SK-N-SH (cell line): ENCODE data around the gene PDE4A. TPM values are rescaled to one million over a fixed set of nuclear protein-coding genes. Genes with fewer than 3 reads are reported as not detected.
A peak's percentile ranks its signal among the peaks of the same experiment; 100 is the strongest.

ENCODE experiments used
- CTCF ChIA-PET: fragments of 300-600, 350-600 bp; formaldehyde crosslinking; extraction: SDS; loops from one replicate; lab custom pipeline; 2021; lab: Yijun Ruan, JAX
- POLR2A ChIA-PET: fragments of 350-600 bp; sonication (Branson Sonifier 250); formaldehyde crosslinking; extraction: SDS; loops from one replicate; lab custom pipeline; 2020; ENCODE audit warnings: antibody characterized with exemption, inconsistent platforms; lab: Yijun Ruan, JAX
- DNase-seq: peaks from one replicate; pipeline ENCODE4 v3.0.0; 2012
- H2AFZ ChIP-seq: fragments of 200-600 bp; sonication (generic); 2 replicates; pipeline ENCODE4 v1.8.1; 2016; ENCODE audit warnings: antibody characterized with exemption, mild to moderate bottlenecking, low read depth
- H3F3A ChIP-seq: fragments of 200-600 bp; sonication (generic); replicated peaks from 2 replicates; pipeline ENCODE3; 2016; ENCODE audit warnings: antibody characterized with exemption, mild to moderate bottlenecking; ENCODE audit not compliant: insufficient read depth
- H3K27ac ChIP-seq, 2 experiments: fragments of 200-500 bp in 1 of 2; fragments of 200-600 bp in 1 of 2; sonication (Bioruptor generic) in 1 of 2; sonication (generic), shearing (Covaris generic) in 1 of 2; 2 replicates each; pipeline versions ENCODE4 v1.5.1 to v1.6.1; 2014 to 2016; ENCODE audit warnings: low read depth in 2 of 2, inconsistent platforms in 1 of 2, low read length in 1 of 2, mild to moderate bottlenecking in 1 of 2, mixed read lengths in 1 of 2
- H3K27me3 ChIP-seq: fragments of 200-600 bp; sonication (generic), shearing (Covaris generic); 2 replicates; pipeline ENCODE4 v1.6.1; 2016; ENCODE audit warnings: mixed run types; ENCODE audit not compliant: insufficient read depth
- H3K36me3 ChIP-seq, 2 experiments: fragments of 200-500 bp in 1 of 2; fragments of 200-600 bp in 1 of 2; sonication (Bioruptor generic) in 1 of 2; sonication (generic) in 1 of 2; replicated peaks in 1 of 2; 2 replicates each; pipeline versions ENCODE3 to v1.5.1; 2014 to 2016; ENCODE audit warnings: low read length in 1 of 2, mild to moderate bottlenecking in 1 of 2; ENCODE audit not compliant: insufficient read depth in 2 of 2, control insufficient read depth in 1 of 2
- H3K4me1 ChIP-seq, 2 experiments: fragments of 200-500 bp in 1 of 2; fragments of 200-600 bp in 1 of 2; sonication (Bioruptor generic) in 1 of 2; sonication (generic), shearing (Covaris generic) in 1 of 2; 2 replicates each; pipeline versions ENCODE4 v1.5.1 to v1.6.1; 2014 to 2016; ENCODE audit warnings: low read depth in 1 of 2, low read length in 1 of 2, mixed run types in 1 of 2; ENCODE audit not compliant: insufficient read depth in 2 of 2, control insufficient read depth in 1 of 2
- H3K4me2 ChIP-seq: fragments of 200-600 bp; sonication (generic), shearing (Covaris generic); 2 replicates; pipeline ENCODE4 v1.6.1; 2017; ENCODE audit warnings: mixed run types
- H3K4me3 ChIP-seq, 2 experiments: fragments of 200-500 bp in 1 of 2; fragments of 200-600 bp in 1 of 2; sonication (Bioruptor generic) in 1 of 2; sonication (generic), shearing (Covaris generic) in 1 of 2; 2 replicates each; pipeline versions ENCODE4 v1.5.1 to v1.8.1; 2014 to 2016; ENCODE audit warnings: low read depth in 2 of 2, inconsistent platforms in 1 of 2, low read length in 1 of 2, mild to moderate bottlenecking in 1 of 2, mixed read lengths in 1 of 2, moderate library complexity in 1 of 2
- H3K79me2 ChIP-seq: fragments of 200-600 bp; sonication (generic); 2 replicates; pipeline ENCODE4 v1.8.1; 2017; ENCODE audit warnings: mild to moderate bottlenecking; ENCODE audit not compliant: insufficient read depth
- H3K9ac ChIP-seq: fragments of 200-600 bp; sonication (generic); 2 replicates; pipeline ENCODE4 v1.6.1; 2017; ENCODE audit warnings: mixed run types
- H3K9me2 ChIP-seq: fragments of 200-600 bp; sonication (generic); 2 replicates; pipeline ENCODE4 v1.6.1; 2017; ENCODE audit warnings: mixed run types
- H3K9me3 ChIP-seq: fragments of 200-600 bp; sonication (generic); 2 replicates; pipeline ENCODE4 v1.6.1; 2017; ENCODE audit warnings: mixed run types, mild to moderate bottlenecking, moderate library complexity
- H4K20me1 ChIP-seq: fragments of 200-600 bp; sonication (generic); 2 replicates; pipeline ENCODE4 v1.6.1; 2017; ENCODE audit warnings: mild to moderate bottlenecking, mixed run types; ENCODE audit not compliant: insufficient read depth
- FOXJ3 ChIP-seq: sonication (generic); formaldehyde crosslinking; IDR thresholded peaks from 2 replicates; pipeline ENCODE4 v1.5.1; 2020; ENCODE audit warnings: mild to moderate bottlenecking, missing genetic modification reagents
- FOXM1 ChIP-seq: IDR thresholded peaks from 2 replicates; pipeline ENCODE4 v1.4.0; 2012; ENCODE audit warnings: low read depth, mild to moderate bottlenecking
- GABPA ChIP-seq: IDR thresholded peaks from 2 replicates; pipeline ENCODE4 v1.4.0; 2012; ENCODE audit warnings: low read depth, mild to moderate bottlenecking
- NFIC ChIP-seq: IDR thresholded peaks from 2 replicates; pipeline ENCODE4 v1.4.0; 2012; ENCODE audit warnings: borderline replicate concordance
- RFX5 ChIP-seq: IDR thresholded peaks from 2 replicates; pipeline ENCODE4 v1.6.1; 2012; ENCODE audit warnings: mild to moderate bottlenecking, improper control_type of control experiment, low read length
- WGBS: methylation state at CpG from one replicate; pipeline ENCODE4 v1.1.6; 2017; ENCODE audit warnings: low lambda C conversion rate; 5-methylcytosine and 5-hydroxymethylcytosine counted together
- polyA plus RNA-seq, 3 experiments: library from polyadenylated mRNA; depleted of rRNA; stranded (reverse); fragments of >200 nt; gene quantifications; 2 replicates each; pipeline ENCODE4 v1.2.3, GENCODE V29; 2012
- TF ChIP-seq, protein P1 (sequence below): IDR thresholded peaks from 2 replicates; pipeline ENCODE4 v1.6.1; 2012; ENCODE audit warnings: mild to moderate bottlenecking, low read depth, low read length, moderate library complexity
- TF ChIP-seq, protein P2 (sequence below): fragments of 150-350 bp; IDR thresholded peaks from 2 replicates; pipeline ENCODE4 v1.6.1; 2016; ENCODE audit warnings: mild to moderate bottlenecking, low read depth, low read length
- TF ChIP-seq, protein P3 (sequence below): IDR thresholded peaks from 2 replicates; pipeline ENCODE4; 2012
- TF ChIP-seq, protein P4 (sequence below): IDR thresholded peaks from 2 replicates; pipeline ENCODE4 v1.4.0; 2012; ENCODE audit warnings: low read depth, borderline replicate concordance
- TF ChIP-seq, protein P5 (sequence below): fragments of 200-600 bp; sonication (generic); IDR thresholded peaks from 2 replicates; pipeline ENCODE4 v1.6.1; 2017; ENCODE audit warnings: antibody characterized with exemption, mild to moderate bottlenecking, moderate library complexity

The PDE4A gene
- polyA plus RNA-seq, 1 of the 3 experiments (the other 2 are of a cell fraction) = 2.9 TPM

DNA sequence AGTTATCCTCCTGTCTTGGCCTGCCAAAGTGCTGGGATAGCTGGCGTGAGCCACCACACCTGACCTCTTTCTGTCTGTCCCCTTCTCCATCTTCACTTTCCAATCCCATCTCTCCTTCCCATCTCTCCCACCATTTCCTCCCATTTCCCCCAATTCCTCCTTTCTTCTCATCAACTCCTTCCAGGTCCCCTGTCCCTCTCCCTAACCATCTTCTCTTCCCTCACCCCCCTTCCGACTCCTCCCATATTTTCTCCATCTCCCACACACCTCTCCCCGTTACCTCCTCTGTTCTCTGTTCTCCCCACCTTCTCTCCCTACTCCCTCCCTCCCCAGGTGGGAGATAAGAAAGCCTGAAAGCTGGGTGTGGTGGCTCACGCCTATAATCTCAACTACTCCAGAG is 42.2 kb downstream of the PDE4A start:
- peak; percentile 8 for DNase-seq
- Histone ChIP-seq H3K79me2 (no peaks in the 10 kb centered on the region), H4K20me1 (no peaks in the 10 kb centered on the region), H3F3A (peaks cover 8% of the 10 kb centered on the region), H3K4me2 (no peak overlapping the region), H3K27ac (no peak overlapping the region), H3K9me3 (no peaks in the 10 kb centered on the region), H2AFZ (no peak overlapping the region), H3K4me1 (peaks cover 0 to 4% of the 10 kb centered on the region in 2 experiments; a peak in 1 of 4 replicates), H3K9ac (no peak overlapping the region)
- ChIA-PET CTCF (interaction anchor here (0.9 to 1.1 kb wide), 3 partner anchors 11 to 59 kb away, joined by 3 to 4 read pairs (median 3); partner anchors contain the start of gene CDC37), POLR2A (interaction anchor here (0.6 kb wide), 1 partner anchor 103 kb away, joined by 3 read pairs; no protein-coding TSS in a partner anchor)
- TF ChIP-seq, protein P1, sequence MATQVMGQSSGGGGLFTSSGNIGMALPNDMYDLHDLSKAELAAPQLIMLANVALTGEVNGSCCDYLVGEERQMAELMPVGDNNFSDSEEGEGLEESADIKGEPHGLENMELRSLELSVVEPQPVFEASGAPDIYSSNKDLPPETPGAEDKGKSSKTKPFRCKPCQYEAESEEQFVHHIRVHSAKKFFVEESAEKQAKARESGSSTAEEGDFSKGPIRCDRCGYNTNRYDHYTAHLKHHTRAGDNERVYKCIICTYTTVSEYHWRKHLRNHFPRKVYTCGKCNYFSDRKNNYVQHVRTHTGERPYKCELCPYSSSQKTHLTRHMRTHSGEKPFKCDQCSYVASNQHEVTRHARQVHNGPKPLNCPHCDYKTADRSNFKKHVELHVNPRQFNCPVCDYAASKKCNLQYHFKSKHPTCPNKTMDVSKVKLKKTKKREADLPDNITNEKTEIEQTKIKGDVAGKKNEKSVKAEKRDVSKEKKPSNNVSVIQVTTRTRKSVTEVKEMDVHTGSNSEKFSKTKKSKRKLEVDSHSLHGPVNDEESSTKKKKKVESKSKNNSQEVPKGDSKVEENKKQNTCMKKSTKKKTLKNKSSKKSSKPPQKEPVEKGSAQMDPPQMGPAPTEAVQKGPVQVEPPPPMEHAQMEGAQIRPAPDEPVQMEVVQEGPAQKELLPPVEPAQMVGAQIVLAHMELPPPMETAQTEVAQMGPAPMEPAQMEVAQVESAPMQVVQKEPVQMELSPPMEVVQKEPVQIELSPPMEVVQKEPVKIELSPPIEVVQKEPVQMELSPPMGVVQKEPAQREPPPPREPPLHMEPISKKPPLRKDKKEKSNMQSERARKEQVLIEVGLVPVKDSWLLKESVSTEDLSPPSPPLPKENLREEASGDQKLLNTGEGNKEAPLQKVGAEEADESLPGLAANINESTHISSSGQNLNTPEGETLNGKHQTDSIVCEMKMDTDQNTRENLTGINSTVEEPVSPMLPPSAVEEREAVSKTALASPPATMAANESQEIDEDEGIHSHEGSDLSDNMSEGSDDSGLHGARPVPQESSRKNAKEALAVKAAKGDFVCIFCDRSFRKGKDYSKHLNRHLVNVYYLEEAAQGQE = no peak
- TF ChIP-seq, protein P2, sequence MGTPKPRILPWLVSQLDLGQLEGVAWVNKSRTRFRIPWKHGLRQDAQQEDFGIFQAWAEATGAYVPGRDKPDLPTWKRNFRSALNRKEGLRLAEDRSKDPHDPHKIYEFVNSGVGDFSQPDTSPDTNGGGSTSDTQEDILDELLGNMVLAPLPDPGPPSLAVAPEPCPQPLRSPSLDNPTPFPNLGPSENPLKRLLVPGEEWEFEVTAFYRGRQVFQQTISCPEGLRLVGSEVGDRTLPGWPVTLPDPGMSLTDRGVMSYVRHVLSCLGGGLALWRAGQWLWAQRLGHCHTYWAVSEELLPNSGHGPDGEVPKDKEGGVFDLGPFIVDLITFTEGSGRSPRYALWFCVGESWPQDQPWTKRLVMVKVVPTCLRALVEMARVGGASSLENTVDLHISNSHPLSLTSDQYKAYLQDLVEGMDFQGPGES = no peak
- TF ChIP-seq FOXM1 (no peak), RFX5 (no peak), FOXJ3 (CRISPR knock-in tag) (no peak), GABPA (no peak), NFIC (no peak)
- TF ChIP-seq, protein P3, sequence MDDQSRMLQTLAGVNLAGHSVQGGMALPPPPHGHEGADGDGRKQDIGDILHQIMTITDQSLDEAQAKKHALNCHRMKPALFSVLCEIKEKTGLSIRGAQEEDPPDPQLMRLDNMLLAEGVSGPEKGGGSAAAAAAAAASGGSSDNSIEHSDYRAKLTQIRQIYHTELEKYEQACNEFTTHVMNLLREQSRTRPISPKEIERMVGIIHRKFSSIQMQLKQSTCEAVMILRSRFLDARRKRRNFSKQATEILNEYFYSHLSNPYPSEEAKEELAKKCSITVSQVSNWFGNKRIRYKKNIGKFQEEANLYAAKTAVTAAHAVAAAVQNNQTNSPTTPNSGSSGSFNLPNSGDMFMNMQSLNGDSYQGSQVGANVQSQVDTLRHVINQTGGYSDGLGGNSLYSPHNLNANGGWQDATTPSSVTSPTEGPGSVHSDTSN = no peak
- TF ChIP-seq, protein P4, sequence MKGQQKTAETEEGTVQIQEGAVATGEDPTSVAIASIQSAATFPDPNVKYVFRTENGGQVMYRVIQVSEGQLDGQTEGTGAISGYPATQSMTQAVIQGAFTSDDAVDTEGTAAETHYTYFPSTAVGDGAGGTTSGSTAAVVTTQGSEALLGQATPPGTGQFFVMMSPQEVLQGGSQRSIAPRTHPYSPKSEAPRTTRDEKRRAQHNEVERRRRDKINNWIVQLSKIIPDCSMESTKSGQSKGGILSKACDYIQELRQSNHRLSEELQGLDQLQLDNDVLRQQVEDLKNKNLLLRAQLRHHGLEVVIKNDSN = no peak
- TF ChIP-seq, protein P5, sequence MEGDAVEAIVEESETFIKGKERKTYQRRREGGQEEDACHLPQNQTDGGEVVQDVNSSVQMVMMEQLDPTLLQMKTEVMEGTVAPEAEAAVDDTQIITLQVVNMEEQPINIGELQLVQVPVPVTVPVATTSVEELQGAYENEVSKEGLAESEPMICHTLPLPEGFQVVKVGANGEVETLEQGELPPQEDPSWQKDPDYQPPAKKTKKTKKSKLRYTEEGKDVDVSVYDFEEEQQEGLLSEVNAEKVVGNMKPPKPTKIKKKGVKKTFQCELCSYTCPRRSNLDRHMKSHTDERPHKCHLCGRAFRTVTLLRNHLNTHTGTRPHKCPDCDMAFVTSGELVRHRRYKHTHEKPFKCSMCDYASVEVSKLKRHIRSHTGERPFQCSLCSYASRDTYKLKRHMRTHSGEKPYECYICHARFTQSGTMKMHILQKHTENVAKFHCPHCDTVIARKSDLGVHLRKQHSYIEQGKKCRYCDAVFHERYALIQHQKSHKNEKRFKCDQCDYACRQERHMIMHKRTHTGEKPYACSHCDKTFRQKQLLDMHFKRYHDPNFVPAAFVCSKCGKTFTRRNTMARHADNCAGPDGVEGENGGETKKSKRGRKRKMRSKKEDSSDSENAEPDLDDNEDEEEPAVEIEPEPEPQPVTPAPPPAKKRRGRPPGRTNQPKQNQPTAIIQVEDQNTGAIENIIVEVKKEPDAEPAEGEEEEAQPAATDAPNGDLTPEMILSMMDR = no peak
- TF ChIP-seq, all 33 proteins: peak for 0
- Histone ChIP-seq H3K9me2 (no peaks in the 10 kb centered on the region), H3K4me3 (no peak overlapping the region), H3K27me3 (no peaks in the 10 kb centered on the region), H3K36me3 (no peaks in the 10 kb centered on the region)
- WGBS = 97% methylated on average over 4 of the region's 4 CpGs
